HG03097 (cell line): ENCODE results near the gene GNB2.

Experiments used
- ATAC-seq: cut with Tn5 transposase; IDR thresholded peaks from one replicate; pipeline ENCODE4 v1.9.1; 2021; ENCODE audit not compliant: unreplicated experiment, low FRiP score

GNB2 gene

DNA sequence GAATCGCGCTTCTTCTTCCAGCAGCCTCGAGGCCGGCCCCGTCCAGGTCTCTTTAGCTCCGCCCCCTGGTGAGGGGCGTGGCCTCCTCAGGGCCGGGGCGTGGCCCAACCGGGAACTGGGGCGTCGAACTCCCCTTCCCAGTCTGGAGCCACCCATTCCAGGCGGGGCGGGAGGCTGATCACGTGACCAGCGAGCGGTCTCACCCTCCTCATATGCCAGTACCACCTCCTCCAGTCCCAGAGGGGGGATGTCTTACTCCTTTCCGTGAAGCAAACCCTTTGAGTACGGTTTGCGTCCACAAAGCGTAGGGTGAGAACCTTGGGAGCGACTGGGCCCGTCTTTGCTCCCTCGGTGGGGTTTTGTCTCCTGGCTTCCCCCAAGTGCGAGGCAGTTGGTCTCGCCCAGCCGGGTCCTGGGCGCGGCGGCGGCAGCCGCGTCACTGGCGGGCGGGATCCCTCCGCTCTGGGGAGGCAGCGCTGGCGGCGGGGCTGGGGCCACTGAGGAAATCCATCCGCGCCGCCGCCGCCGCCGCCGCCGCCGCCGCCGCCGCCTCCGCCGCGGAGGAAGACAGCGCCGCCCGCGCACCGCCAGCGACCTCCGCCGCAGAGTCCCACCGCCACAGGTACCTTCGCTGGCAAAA is at the start of gene GNB2:
Gene GNB2, plus strand, starts transcription at position 439 of the 640 bp plus-strand sequence. CDS start 2,526 bp downstream, outside the sequence.
- peak; percentile 66 for ATAC-seq

DNA sequence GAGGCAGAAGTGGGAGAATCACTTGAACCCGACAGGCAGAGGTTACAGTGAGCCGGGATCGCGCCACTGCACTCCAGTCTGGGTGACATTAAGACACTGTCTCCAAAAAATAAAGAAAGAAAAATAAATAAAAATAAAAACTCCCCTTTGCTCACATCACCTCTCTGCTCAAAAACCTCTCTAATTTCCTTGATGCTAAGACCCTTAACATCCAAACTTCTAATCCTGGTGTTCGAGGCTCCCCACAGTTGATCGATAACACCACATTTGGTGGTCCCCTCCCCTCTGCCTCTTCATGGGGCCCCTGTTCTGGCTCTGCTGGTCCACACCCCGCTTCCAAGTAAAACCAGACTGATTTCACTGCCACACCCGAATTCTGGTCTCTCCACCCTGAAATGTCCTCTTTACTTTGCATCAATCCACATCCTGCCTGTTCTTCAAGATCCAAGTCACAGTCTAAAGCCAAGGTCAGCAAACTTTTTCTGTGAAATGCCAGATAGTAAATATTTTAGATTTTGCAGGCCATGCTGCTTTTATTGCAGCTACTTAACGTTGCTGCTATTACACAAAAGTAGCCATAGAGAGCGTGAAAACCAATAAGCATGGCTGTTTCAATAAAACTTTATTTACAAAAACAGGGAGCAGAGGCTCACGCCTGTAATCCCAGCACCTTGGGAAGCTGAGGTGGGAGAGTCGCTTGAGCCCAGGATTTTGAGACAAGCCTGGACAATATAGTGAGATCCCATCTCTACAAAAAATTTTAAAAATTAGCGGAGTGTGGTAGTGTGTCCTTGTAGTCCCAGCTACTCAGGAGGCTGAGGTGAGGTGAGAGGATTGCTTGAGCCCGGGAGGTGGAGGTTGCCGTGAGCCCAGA is 49.4 kb upstream of the GNB2 start:
- ATAC-seq, result no peak

DNA sequence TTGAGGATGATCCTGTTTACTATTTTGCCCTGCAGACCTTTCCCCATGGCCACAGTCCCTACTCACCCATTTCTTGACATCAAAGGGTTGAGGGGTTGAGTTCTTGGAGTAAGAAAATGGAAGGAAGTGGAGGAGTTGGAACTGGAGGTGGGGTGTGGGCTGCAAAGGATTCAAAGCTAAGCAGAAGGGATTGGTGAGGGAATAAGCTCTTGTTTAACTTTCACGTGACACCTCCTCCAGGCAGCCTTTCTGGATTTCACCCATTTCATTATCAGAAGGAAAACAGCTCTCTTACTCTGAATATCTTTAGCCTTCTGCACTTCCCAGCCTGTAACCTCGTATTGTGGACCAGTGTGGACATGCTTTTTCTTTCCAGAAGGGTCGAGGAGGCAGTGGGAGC is 47.5 kb upstream of the GNB2 start:
- ATAC-seq, result no peak

DNA sequence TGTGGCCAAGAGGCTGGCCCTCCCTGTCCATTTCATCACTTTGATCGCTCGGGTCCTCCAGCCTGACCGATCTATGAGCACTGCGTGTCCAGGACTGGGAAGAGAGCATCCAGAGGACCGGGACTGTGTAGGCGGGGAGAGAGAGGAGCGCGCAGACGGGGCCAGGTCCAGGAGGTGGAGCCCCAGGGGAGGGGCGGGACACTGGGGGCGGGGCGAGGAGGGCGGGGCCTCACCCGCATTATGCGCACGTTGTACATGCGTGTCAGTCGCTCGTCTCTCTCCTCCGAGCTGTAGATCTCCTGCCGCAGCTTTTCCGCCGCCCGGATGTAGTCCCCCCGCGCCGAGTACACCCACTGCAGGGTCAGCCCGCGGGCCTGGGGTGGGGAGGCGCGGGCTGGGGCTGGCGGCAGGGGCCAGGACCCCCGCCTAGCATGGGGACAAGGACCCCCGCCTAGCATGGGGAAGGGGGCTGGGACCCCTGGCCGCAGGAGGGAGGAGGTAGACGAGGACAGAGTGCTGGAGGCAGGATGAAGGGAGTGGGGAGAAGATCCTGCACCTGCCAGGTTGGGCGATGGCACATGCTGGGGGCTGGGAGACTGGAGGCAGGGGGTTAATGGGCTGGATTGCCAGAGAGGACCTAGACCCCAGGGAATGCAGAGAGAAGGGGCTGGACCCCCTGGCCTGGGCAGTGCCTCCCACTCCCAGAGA is 46.9 kb upstream of the GNB2 start:
- no peak for ATAC-seq

DNA sequence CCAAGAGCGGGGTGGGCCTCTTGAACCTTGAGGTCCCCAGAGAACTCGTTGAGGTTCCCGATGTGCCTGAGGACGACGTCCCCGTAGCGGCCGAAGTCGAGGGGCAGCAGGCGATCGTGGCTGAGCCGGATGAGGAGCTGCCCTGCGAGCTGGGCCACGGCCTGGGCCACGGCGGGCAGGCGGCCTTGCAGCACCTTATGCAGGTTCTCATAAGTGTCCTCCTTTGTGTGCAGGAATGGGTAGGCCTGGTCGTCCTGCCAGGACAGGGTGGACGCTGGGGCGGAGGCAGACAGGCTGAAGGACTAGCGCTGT is 46.3 kb upstream of the GNB2 start:
- no peak for ATAC-seq

DNA sequence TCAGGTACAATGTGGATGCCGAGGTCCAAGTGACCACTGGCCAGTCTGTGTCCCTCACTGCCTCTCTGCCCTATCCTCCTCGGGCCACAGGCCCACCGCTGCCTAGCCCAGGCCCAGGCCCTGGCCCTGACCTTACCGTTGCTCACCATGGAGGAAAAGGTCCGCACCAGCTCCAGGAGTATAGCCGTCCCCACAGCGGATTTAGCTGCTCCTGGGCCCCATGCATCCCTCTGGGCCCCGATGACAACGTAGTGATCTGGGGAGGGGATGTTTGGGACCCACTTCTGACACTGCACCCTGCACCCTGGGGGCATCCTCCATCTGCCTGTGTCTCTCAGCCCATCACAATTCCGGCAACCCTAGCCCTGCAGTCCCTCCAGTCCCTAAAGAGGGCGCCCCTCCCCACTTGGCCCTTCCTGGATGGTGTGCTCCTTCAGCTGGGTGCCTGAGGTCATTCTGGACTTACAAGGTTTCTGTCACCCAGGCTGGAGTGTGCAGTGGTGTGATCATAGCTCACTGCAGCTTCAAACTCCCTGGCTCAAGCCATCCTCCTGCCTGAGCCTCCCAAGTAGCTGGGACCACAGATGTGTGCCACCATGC is 44.3 kb upstream of the GNB2 start:
- no peak for ATAC-seq

DNA sequence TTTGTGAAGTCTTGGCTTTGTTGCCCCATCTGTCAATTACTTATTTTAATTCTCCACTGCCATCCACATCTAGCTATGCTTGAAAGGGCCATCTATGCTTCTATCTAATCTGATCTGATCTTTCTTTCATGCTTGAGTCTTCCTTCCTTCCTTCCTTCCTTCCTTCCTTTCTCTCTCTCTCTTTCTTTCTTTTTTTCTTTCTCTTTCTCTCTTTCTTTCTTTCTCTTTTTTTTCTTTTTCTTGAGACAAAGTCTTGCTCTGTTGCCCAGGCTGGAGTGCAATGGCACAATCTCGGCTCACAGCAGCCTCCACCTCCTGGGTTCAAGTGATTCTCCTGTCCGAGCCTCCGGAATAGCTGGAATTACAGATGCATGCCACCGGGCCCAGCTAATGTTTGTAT is 43.5 kb upstream of the GNB2 start:
- ATAC-seq, result no peak

DNA sequence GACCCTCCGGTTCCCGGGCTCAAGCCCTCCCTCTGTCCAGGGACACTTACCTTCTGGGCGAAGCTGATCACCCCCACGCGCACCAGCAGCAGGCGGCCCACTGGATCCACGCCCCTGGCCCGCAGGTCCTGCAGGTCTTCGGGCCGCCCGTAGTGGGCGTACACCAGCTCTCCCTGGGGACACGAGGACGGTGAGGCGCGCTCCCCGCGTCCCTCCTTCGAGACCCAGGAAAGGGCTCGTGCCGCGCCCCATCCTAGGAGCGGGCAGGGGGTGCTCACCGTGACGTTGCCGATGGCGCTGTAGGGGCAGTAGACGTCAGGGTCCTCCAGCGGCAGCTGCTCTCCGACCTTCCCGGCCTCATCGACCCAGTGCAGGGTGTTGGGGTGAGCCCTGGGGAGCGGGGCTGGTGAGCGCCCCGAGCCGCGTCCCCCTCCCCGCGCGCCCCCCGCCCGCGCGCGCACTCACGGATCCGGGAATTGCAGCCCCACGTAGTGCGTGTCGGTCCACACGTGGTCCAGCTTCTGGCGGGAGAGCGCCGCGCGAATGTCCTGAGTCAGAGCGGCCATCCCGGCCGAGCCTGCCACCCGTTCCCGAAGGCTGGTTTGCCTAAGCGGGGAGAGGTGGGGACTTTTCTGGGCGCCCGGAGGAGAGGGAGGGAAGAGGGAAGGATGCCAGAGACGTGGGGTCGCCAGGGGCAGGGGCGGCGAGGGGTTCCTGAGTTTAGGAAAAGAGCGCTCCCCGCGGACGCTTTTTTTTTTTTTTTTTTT is 40.4 kb upstream of the GNB2 start:
- no peak for ATAC-seq

DNA sequence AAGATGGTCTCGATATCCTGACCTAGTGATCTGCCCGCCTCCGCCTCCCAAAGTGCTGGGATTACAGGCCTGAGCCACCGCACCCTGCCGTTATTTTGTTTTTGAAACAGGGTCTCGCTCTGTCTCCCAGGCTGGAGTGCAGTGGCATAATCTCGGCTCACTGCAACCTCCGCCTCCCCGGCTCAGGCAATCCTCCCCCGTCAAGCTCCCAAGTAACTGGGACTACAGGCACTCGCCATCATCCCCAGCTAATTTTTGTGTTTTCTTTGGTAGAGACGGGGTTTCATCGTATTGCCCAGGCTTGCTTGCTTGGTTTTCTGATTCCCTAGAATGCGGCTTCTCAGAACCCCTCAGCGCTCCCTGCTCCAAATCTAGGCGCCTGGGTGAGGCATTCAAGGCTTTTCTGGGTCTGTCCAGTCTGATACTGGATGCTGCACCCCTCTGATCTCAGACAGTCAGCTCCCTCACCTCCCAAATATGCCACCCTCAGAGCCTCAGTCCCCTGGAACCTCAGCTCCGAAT is 33.5 kb upstream of the GNB2 start:
- ATAC-seq, result no peak

DNA sequence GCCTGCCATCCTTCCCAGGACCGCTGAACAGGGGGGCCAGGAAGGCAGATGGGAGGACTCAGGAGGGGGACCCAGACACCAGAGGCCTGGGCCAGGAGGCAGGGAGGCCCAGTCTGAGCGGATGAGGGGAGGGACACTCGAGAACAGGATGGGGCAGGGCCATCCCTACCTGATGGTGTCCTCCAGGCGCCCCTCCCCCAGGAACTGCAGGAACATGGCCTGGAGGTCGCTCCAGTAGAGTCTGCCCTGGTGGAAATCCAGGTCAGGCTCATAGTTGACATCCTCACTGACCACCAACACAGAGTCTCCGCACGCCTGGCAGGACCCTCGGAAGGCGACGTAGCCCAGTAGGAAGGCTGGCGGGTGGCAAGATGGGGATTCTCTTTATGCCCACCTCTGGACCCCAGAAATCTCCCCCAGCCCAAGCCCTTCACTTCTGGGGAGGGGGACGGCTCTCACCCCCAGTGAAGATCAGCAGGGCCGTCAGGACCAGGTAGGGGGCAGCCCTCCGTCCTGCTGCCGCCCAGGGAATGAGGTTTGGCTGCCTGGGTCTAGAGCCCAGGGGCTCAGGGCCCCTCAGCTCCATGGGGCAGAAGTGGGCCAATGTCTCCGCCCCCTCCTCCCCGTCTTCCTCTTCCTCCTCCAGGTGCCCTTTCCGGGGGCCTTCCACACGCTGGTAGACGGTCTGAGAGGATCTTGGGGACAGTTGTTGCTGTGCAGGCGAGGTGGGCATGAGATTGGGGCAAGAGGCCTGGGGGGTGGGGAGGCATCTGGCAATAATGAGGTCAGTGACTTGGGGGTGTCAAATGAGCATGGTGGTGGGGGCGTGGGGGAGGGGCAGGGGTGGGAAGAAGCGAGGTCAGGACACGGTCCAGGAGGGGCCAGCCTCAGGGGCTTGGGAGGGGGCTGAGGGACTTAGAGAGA is 32.8 kb upstream of the GNB2 start:
- no peak for ATAC-seq

DNA sequence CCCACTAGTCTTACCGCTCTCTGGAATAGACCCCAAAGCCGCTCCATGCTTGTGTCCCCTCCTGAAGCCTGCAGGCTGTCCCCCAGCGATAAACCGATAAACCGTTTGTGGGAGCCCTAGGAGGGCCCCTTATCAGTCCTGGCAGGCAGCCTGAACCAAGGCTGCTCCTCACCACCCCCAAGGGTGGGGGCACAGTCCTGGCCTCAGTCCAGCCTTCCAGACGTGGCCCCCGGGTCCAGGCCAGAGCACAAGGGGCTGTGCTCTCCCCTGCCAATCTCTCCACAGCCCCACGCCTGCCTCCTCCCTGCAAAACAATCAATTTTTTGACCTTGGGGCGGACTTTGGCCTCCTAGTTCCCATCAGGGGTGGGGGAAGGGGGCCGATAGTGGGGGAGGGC is 32.1 kb upstream of the GNB2 start, which contains the start of gene TFR2:
Gene TFR2, minus strand, starts transcription at position 90 of the 397 bp plus-strand sequence. Its CDS starts 43 bp downstream, at position 47.
- ATAC-seq, result no peak

DNA sequence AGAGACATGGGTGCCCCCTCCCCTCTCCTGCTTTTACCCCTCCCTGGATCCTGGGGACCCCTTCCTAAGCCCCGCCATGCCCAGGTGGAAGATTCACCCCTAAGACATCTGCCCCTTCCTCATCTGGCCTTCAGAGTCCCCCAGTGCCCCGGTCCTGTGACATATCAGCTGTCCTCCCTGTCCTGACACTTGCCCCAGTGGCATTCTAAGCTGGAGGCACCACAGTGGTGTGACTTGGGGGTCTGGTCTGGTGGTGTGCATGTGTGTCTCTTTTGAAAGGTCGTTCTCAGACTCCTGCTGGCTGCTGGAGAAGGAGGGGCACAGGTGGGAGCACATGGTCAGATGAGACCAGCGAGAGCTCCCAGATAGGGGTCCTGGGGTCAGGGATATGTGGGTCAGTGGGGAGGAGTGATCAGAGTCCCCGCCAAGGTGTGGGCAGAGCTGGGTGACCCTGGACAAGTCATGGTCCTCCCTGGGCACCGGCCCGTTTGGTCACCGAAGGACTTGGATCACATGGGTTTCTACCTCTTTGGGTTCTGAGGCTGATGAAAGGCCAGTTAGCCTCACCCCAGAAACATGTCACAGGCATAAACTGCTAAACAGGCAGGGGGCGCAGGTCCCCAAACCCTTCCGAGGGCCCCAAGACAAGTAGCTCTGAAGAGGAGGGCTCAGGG is 31.5 kb upstream of the GNB2 start:
- no peak for ATAC-seq

DNA sequence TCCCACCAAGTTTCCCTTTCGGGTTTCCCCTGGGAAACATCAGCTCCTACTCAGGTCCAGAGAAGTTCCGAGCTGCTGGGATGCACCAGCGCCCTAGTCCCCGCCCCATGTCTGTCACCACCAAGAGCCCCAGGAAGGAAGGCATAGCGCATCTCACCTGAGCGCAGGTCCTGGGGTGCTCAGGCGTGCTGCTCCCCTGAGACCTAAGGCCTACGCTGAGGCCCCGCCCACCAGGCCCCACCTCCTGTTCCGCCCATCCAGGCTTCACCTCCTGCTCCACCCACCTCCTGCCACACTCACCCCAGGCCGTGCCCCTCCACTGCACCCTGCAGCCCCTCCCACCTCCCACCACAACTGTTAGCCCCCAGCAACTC is 31.0 kb upstream of the GNB2 start:
- no peak for ATAC-seq

DNA sequence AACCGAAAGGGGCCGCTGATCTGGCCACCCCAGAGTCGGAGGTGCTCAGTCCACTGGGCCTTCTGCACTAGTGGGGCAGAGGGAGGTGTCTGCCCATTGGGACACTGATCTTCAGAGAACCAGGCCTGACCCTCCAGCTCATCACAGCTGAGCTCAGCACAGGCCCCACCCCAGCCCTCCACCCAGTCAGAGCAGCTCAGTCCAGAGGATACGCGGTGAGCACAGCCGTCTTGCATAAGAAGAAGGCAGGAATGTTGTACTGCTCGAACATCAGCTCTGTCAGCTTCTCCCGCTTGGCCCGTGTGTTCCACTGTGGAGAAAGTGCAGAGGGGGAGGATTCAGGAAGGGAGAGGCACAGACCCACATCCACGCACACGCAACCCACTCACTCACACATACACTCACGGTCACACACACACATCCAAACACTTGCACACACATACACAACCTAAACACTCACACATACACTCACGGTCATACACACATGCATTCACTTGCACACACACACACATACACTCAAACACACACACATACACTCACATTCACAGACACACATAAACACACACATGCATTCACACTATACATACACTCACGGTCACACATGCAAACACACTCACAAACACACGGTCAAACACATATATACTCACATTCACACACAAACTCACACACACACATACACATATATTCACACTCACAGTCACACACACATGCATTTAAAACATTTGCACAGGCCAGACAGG is 23.5 kb upstream of the GNB2 start:
- ATAC-seq, result no peak

DNA sequence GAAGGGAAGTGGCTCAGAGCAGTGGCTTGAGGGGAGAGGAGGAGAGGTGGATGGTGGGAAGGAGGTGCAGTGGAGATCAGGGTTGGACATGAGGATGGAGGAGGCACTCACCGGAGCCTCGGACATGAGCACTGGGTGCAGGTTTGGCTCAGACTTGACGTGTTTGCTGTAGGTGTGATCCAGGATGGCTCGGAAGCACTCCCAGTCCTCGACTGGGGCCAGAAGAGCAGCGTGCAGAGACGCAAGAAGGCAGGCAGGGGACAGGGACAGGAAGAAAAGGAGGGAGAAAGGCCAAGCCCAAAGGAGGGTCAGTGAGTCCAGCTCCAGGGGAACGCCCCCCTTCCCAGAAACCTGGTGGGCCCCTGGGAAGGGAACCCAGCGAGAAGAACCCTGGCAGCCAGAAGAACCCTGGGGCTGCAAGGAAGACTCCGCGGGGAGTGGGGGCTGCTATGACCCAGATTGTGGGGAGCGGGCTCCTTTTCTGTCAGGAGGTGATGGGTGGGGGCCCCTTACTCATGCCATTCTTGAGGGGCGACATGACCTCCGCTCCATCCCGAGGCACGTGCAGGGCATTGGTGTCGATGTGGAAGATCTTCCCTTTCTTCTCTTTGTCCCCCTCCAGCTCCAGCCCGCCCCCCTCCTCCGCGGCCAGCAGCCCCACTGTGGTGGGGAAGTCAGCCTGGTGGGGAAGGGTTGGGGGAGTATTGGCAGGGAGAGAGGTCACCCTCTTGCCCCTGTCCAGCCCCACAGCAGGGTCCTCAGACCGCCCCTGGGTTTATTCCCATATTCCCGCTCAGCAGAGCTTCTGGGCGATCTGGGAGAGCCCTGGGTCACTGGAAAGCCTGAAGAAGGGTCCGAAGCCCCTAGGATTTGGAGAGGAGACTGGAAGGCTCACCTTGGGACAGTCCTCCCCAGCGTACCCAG is 18.4 kb upstream of the GNB2 start:
- no peak for ATAC-seq

DNA sequence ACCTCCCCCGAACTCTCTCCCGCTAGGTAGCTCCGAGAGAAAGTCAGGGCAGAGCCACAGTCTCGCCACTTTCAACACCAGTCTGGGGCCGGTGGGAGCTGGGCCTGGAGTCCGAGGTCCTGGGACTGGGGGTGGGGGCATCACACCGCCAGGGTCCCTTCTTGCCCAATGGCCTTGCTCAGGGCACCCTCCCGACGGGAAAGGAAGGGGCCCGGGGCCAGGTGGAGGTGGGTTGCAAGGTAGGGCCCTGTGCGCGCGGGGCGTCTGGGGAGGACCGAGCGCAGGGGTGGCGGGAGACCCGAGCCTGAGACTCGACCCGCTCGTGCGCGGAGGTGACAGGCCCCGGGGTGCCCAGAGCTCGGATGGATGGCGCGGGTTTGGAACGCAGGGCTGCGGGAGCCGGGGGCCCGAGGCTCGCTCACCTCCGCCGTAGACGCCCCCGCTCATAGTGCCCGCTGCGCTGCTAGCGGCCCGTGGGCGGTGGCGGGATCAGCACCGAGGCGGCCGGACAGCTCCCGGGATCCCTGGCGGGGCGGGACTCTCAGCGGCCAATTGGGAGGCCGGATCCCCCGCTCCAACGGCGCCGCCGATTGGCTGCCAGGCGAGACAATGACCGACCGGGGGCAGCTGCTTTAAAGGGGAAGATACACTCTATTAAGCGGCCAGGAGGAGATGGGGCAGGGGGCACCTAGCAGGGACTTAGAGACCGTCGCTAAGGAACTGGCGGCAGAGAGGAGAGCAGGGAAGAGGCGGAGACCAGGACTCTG is 17.4 kb upstream of the GNB2 start, which contains the start of gene ACTL6B:
Gene ACTL6B, minus strand, starts transcription at position 541 of the 767 bp plus-strand sequence. Its CDS starts 94 bp downstream, at position 447.
- no peak for ATAC-seq
